IPS-20b (cell line): ENCODE data around the gene PTTG1IP.

Source experiments
- H3K27ac ChIP-seq: one replicate; pipeline ENCODE4 v1.5.1; 2013; ENCODE audit warnings: low read length
- H3K27me3 ChIP-seq: 2 replicates; pipeline ENCODE4 v1.6.1; 2013; ENCODE audit warnings: mild to moderate bottlenecking, low read length, inconsistent platforms; ENCODE audit not compliant: insufficient read depth
- H3K36me3 ChIP-seq: 2 replicates; pipeline ENCODE4 v1.6.1; 2013; ENCODE audit warnings: low read depth, mild to moderate bottlenecking, inconsistent platforms, low read length, moderate library complexity; ENCODE audit not compliant: insufficient read depth
- H3K4me1 ChIP-seq: 2 replicates; pipeline ENCODE4 v1.6.1; 2013; ENCODE audit warnings: mild to moderate bottlenecking, control low read depth, inconsistent platforms, low read length, moderate library complexity; ENCODE audit not compliant: insufficient read depth
- H3K4me3 ChIP-seq: 2 replicates; pipeline ENCODE4 v1.5.1; 2013; ENCODE audit warnings: mild to moderate bottlenecking, low read length, inconsistent platforms
- H3K9ac ChIP-seq: 2 replicates; pipeline ENCODE4 v1.6.1; 2013; ENCODE audit warnings: low read depth, mild to moderate bottlenecking, inconsistent platforms, low read length, moderate library complexity
- H3K9me3 ChIP-seq: 2 replicates; pipeline ENCODE4 v1.6.1; 2013; ENCODE audit warnings: mild to moderate bottlenecking, low read depth, low read length, inconsistent platforms; ENCODE audit not compliant: insufficient read depth

Gene PTTG1IP, protein sequence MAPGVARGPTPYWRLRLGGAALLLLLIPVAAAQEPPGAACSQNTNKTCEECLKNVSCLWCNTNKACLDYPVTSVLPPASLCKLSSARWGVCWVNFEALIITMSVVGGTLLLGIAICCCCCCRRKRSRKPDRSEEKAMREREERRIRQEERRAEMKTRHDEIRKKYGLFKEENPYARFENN

DNA sequence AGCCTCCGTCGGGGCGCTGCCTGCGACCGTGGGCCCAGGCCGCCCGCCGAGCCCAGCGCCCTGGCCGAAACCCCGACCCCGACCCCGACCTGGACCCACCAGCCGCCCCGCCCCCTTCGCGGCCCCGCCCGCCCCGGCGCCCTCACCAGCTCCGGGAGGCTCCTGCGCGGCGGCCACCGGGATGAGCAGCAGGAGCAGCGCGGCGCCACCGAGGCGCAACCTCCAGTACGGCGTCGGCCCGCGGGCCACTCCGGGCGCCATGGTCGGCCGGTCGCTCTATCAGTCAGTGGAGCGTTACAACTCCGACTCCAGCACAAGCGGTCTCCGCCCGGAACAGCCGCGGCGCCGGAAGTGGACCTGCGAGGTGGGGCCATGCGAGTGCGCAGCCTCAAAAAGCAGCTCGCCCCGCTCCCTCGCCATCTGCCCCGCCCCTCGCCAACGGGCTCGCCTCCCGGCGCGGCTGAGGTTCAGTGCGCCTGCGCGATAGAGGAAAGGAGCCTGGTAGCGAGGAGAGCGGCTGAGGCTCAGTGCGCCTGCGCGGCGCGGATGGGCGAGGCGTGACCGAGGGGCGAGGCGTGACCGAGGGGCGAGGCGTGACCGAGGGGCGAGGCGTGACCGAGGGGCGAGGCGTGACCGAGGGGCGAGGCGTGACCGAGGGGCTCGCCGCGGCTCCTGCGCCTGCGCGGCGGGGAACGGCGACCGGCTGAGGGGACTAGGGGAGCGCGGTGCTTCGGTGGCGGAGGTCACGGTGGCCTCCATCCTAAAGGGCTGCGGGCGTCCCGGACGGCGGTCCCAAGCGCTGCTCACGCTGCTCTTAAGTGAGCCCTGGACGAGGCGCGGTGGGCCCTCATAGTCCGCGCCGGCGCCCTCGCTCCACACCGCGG, at the start of gene PTTG1IP:
TSS of gene PTTG1IP (minus strand) at position 335 of the 884 bp plus-strand sequence. CDS start at position 261, 74 bp downstream.
- Histone ChIP-seq H3K9ac (peak within 1 kb of the TSS; percentile 79; the same call in 1 of the 2 replicates), H3K27ac (no peak within 1 kb of the TSS), H3K4me1 (peaks cover 3% of the 10 kb centered on the region; the same call in 1 of the 2 replicates)

GRCh38 chr21:44921928-44922327, 48.4 kb upstream of the PTTG1IP start:
- no peaks in the 10 kb centered on the region for H3K36me3 ChIP-seq
- no peak overlapping the region for H3K9ac ChIP-seq
- no peak overlapping the region for H3K4me3 ChIP-seq
- no peaks in the 10 kb centered on the region for H3K9me3 ChIP-seq
- H3K27ac ChIP-seq: no peak overlapping the region
- no peaks in the 10 kb centered on the region; the same call in 1 of the 2 replicates for H3K4me1 ChIP-seq
- peaks cover 9% of the 10 kb centered on the region for H3K27me3 ChIP-seq

More for the DNA sequence above, at the start of gene PTTG1IP:
- peak within 1 kb of the TSS; percentile 78 for H3K4me3 ChIP-seq
- H3K9me3 ChIP-seq: no peaks in the 10 kb centered on the region
- peaks cover 31% of the 10 kb centered on the region for H3K27me3 ChIP-seq
- H3K36me3 ChIP-seq: no peaks in the 10 kb centered on the region

DNA sequence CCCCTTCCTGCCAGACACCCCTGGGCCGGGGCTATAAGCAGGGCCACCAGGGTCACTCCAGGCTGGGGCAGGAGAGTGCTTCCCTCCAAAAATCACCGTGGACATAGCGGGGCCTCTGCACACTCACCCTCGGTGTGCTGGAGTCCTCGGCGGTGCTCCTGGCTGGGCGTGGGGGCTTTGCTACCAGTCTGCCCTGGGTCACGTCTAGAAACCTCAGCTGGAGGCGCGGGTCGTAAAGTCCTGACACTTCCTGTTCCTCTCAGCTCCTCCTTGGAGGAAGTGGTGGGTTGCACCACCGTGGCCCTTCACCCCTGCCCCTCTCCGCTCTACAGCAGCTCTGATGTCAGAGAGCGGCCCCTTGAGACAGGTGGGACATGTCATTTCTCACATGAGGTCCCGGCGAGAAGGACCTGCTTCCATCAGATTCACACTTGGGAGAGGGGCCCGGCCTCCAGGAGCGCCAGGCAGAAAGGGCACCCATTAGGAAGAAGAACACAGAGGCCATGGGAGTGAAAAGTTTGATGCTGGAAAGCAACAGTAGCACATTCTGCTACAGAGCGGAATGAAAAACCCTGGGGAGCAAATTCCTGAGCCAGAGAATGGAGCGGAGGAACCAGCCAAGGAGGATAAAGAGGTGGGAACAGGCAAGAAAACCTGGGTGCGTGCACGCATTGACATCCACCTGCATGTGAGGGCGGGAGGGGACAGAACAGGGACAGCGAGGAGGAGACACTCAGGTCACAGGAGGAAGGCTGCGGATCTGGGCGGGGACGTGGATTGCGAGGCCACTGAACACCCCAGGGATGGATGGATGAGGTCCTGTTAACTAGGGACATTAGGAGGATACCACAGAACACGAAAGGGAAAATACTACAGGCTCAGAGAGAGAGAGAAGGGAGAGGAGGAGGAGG, 47.5 kb upstream of the PTTG1IP start, which contains the start of gene ITGB2:
TSS of gene ITGB2 (minus strand) at position 206 of the 911 bp plus-strand sequence. CDS start 10,117 bp downstream, outside the sequence.
- no peaks in the 10 kb centered on the region for H3K4me1 ChIP-seq
- no peaks in the 10 kb centered on the region for H3K27me3 ChIP-seq
- no peaks in the 10 kb centered on the region for H3K9me3 ChIP-seq
- no peak within 1 kb of the TSS for H3K4me3 ChIP-seq
- no peaks in the 10 kb centered on the region for H3K36me3 ChIP-seq
- no peak within 1 kb of the TSS for H3K9ac ChIP-seq
- H3K27ac ChIP-seq: no peak within 1 kb of the TSS

- Histone ChIP-seq H3K9me3 (no peaks in the 10 kb centered on the region), H3K27me3 (no peaks in the 10 kb centered on the region), H3K27ac (no peak overlapping the region), H3K4me1 (no peaks in the 10 kb centered on the region), H3K9ac (no peak overlapping the region), H3K36me3 (no peaks in the 10 kb centered on the region), H3K4me3 (no peak overlapping the region)
Observed at GRCh38 chr21:44919913-44920693, 46.6 kb upstream of the PTTG1IP start.

- no peak overlapping the region for H3K9ac ChIP-seq
- H3K36me3 ChIP-seq: no peaks in the 10 kb centered on the region
- no peaks in the 10 kb centered on the region for H3K4me1 ChIP-seq
- no peaks in the 10 kb centered on the region for H3K27me3 ChIP-seq
- no peak overlapping the region for H3K27ac ChIP-seq
- H3K4me3 ChIP-seq: no peak overlapping the region
- H3K9me3 ChIP-seq: no peaks in the 10 kb centered on the region
Observed at GRCh38 chr21:44919111-44919912, 45.8 kb upstream of the PTTG1IP start.

DNA sequence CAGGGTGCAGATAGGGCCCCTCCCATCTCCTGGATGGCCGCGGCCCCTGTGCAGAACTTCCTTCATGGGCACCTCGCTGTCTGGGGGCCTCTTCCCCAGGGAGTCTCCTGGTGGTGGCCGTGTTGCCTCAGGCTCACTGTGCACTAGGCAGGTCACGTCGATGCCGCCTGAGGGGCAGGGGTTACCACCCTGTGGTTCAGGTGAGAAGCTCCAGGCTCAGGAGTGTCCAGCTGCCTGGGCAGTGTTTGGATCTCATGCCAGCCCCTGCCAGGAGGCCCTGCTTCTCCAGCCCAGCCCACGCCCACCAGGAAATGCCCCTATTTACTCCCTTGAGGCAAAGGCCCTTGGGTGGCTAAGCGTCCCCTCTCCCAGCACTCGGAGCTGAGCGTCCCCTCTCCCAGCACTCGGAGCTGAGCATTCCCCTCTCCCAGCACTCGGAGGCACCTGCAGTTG, 45.1 kb upstream of the PTTG1IP start:
- no peak overlapping the region for H3K4me3 ChIP-seq
- H3K27ac ChIP-seq: no peak overlapping the region
- H3K9ac ChIP-seq: no peak overlapping the region
- H3K27me3 ChIP-seq: no peaks in the 10 kb centered on the region
- no peaks in the 10 kb centered on the region for H3K4me1 ChIP-seq
- no peaks in the 10 kb centered on the region for H3K36me3 ChIP-seq
- H3K9me3 ChIP-seq: no peaks in the 10 kb centered on the region

- Histone ChIP-seq H3K36me3 (no peaks in the 10 kb centered on the region), H3K9ac (no peak overlapping the region), H3K4me1 (no peaks in the 10 kb centered on the region), H3K27ac (no peak overlapping the region), H3K27me3 (no peaks in the 10 kb centered on the region), H3K9me3 (no peaks in the 10 kb centered on the region), H3K4me3 (no peak overlapping the region)
Observed at GRCh38 chr21:44918107-44918470, 44.6 kb upstream of the PTTG1IP start.

DNA sequence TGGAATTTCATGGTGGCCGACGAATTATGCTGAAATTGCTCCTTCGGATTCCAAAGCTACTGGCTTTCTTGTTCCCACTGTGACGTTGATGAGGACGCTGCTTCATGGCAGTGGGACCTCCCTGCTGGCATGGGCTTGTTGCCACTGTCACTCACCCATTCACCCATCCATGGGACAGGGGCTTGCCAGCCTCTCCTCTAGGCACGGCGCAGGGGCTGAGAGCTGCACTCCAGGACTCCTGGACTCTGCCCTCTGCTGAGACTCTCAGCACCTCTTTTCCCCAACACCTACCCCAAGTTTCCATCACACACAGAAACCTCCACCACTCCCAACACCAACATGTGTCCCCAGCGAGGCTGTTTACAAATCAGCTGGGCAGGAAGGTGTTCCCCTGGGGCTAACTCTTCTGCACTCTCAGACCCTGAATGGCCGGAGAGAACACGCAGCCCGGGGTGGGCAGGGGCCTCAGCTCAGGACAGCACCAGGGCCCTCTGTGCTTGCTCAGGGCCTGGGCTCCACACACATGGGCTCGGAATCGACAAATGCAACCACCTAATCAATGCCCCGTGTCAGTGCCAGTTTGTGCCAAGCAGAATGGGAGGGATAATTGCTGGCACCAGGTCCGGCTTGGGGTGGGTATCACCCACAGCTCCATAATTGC, 44.1 kb upstream of the PTTG1IP start:
- H3K36me3 ChIP-seq: no peaks in the 10 kb centered on the region
- H3K27ac ChIP-seq: no peak overlapping the region
- H3K4me1 ChIP-seq: no peaks in the 10 kb centered on the region
- no peak overlapping the region for H3K4me3 ChIP-seq
- H3K27me3 ChIP-seq: no peaks in the 10 kb centered on the region
- no peak overlapping the region for H3K9ac ChIP-seq
- H3K9me3 ChIP-seq: no peaks in the 10 kb centered on the region

GRCh38 chr21:44916965-44917364, 43.5 kb upstream of the PTTG1IP start:
- Histone ChIP-seq H3K4me1 (no peaks in the 10 kb centered on the region), H3K9me3 (no peaks in the 10 kb centered on the region), H3K9ac (no peak overlapping the region), H3K36me3 (no peaks in the 10 kb centered on the region), H3K27me3 (no peaks in the 10 kb centered on the region), H3K4me3 (no peak overlapping the region), H3K27ac (no peak overlapping the region)
